ENCODE data around the gene MAPK11. TPM values are rescaled to one million over a fixed set of nuclear protein-coding genes. Genes with fewer than 3 reads are reported as not detected.
A peak's percentile ranks its signal among the peaks of the same experiment; 100 is the strongest.
"Not testable (repeated sequence)": the region's sequence is repeated elsewhere in the genome, so short reads cannot be mapped to it uniquely, and the experiment has no call there.

Gene MAPK11
- total and polyA plus RNA-seq, 2 experiments from 2014 or later = 0.12 to 0.63 TPM

- no peak for DNase-seq (ENCODE audit: low read depth in 1 of 2, low spot score in 1 of 2)
- H3K27ac ChIP-seq = no peak overlapping the region
- H3K4me1 ChIP-seq (ENCODE audit: low read depth) = peaks cover 2% of the 10 kb centered on the region
- no peak overlapping the region for H3K4me3 ChIP-seq
- no peak for TF ChIP-seq CTCF (IDR thresholded peaks at IDR 0.05; ENCODE audit: low read depth, low read length)
- H3K9me3 ChIP-seq (ENCODE audit: low read depth) = no peaks in the 10 kb centered on the region
- H3K27me3 ChIP-seq = no peaks in the 10 kb centered on the region
- peaks cover 42% of the 10 kb centered on the region for H3K36me3 ChIP-seq
Observed at GRCh38 chr22:50277761-50278160, 7.6 kb upstream of the MAPK11 start.

- no peaks in the 10 kb centered on the region for H3K9me3 ChIP-seq (ENCODE audit: low read depth)
- H3K27ac ChIP-seq = no peak overlapping the region
- peaks cover 6% of the 10 kb centered on the region for H3K4me1 ChIP-seq (ENCODE audit: low read depth)
- peak; percentile 29 to 72 for DNase-seq (ENCODE audit: low read depth in 1 of 2, low spot score in 1 of 2)
- peak; percentile 44 for TF ChIP-seq CTCF (IDR thresholded peaks at IDR 0.05; ENCODE audit: low read depth, low read length)
- peaks cover 16% of the 10 kb centered on the region for H3K27me3 ChIP-seq
- H3K4me3 ChIP-seq = no peak overlapping the region
- peaks cover 30% of the 10 kb centered on the region for H3K36me3 ChIP-seq
Observed at GRCh38 chr22:50276143-50276542, 6.0 kb upstream of the MAPK11 start.

GRCh38 chr22:50275181-50276055 lies 5.2 kb upstream of the MAPK11 start:
- no peak overlapping the region for H3K27ac ChIP-seq
- H3K27me3 ChIP-seq = peaks cover 23% of the 10 kb centered on the region
- no peak for DNase-seq (ENCODE audit: low read depth in 1 of 2, low spot score in 1 of 2)
- H3K4me3 ChIP-seq = no peak overlapping the region
- peaks cover 9% of the 10 kb centered on the region for H3K4me1 ChIP-seq (ENCODE audit: low read depth)
- no peaks in the 10 kb centered on the region for H3K9me3 ChIP-seq (ENCODE audit: low read depth)
- no peak for TF ChIP-seq CTCF (IDR thresholded peaks at IDR 0.05; ENCODE audit: low read depth, low read length)
- peaks cover 22% of the 10 kb centered on the region for H3K36me3 ChIP-seq

- H3K9me3 ChIP-seq (ENCODE audit: low read depth) = no peaks in the 10 kb centered on the region
- H3K36me3 ChIP-seq = peaks cover 17% of the 10 kb centered on the region
- DNase-seq (ENCODE audit: low read depth in 1 of 2, low spot score in 1 of 2) = no peak
- H3K4me3 ChIP-seq = no peak overlapping the region
- no peak for TF ChIP-seq CTCF (IDR thresholded peaks at IDR 0.05; ENCODE audit: low read depth, low read length)
- no peak overlapping the region for H3K27ac ChIP-seq
- H3K4me1 ChIP-seq (ENCODE audit: low read depth) = peaks cover 9% of the 10 kb centered on the region
- H3K27me3 ChIP-seq = peaks cover 30% of the 10 kb centered on the region
Observed at GRCh38 chr22:50274771-50275170, 4.6 kb upstream of the MAPK11 start.

- Histone ChIP-seq H3K4me1 (ENCODE audit: low read depth) (peaks cover 9% of the 10 kb centered on the region), H3K36me3 (peaks cover 12% of the 10 kb centered on the region), H3K4me3 (no peak overlapping the region), H3K9me3 (ENCODE audit: low read depth) (no peaks in the 10 kb centered on the region), H3K27ac (no peak overlapping the region), H3K27me3 (peaks cover 34% of the 10 kb centered on the region)
- TF ChIP-seq CTCF (IDR thresholded peaks at IDR 0.05; ENCODE audit: low read depth, low read length) = peak; percentile 30
- peak; percentile 70 to 71 for DNase-seq (ENCODE audit: low read depth in 1 of 2, low spot score in 1 of 2)
Observed at GRCh38 chr22:50274311-50274710, 4.1 kb upstream of the MAPK11 start.

- H3K27ac ChIP-seq; DNase-seq (ENCODE audit: low read depth in 1 of 2, low spot score in 1 of 2); H3K4me1 ChIP-seq (ENCODE audit: low read depth); H3K4me3 ChIP-seq; H3K9me3 ChIP-seq (ENCODE audit: low read depth): not testable (repeated sequence)
- Histone ChIP-seq H3K27me3 (peaks cover 40% of the 10 kb centered on the region), H3K36me3 (peaks cover 12% of the 10 kb centered on the region)
Observed at GRCh38 chr22:50273781-50274180, 3.6 kb upstream of the MAPK11 start.

GRCh38 chr22:50273352-50273751 lies 3.2 kb upstream of the MAPK11 start:
- H3K4me3 ChIP-seq; H3K9me3 ChIP-seq (ENCODE audit: low read depth); H3K4me1 ChIP-seq (ENCODE audit: low read depth); H3K36me3 ChIP-seq; H3K27ac ChIP-seq; DNase-seq (ENCODE audit: low read depth in 1 of 2, low spot score in 1 of 2): not testable (repeated sequence)
- peaks cover 44% of the 10 kb centered on the region for H3K27me3 ChIP-seq

Measured in cardiac muscle cell (in vitro differentiated cells and primary cell).